ENCODE data around the gene IGFBP6.

Gene IGFBP6, protein sequence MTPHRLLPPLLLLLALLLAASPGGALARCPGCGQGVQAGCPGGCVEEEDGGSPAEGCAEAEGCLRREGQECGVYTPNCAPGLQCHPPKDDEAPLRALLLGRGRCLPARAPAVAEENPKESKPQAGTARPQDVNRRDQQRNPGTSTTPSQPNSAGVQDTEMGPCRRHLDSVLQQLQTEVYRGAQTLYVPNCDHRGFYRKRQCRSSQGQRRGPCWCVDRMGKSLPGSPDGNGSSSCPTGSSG

DNA sequence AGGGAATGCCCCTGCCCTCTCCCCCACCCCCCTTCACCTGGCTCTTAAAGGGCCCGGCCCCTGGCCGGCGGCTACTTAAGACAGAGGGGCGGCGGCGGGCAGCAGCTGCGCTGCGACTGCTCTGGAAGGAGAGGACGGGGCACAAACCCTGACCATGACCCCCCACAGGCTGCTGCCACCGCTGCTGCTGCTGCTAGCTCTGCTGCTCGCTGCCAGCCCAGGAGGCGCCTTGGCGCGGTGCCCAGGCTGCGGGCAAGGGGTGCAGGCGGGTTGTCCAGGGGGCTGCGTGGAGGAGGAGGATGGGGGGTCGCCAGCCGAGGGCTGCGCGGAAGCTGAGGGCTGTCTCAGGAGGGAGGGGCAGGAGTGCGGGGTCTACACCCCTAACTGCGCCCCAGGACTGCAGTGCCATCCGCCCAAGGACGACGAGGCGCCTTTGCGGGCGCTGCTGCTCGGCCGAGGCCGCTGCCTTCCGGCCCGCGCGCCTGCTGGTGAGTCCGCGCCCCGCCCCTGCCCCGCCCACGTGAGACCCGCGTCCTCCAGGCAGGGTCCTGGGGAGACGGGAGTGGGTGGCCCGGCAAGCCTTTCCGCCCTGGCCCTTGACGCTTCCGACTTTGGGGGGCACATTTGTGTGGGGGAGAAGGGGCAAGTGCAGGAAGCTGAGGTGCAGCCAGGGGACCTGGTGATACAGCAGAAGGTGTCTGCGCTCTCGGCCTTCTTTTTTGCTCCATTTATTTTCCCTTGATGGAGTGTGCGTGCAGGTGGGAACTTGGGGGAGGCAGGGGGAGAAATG is at the start of gene IGFBP6:
IGFBP6 (plus strand) TSS at position 104 of the 790 bp plus-strand sequence; CDS start at position 155, 51 bp downstream.
- peak; percentile 66 for DNase-seq

DNA sequence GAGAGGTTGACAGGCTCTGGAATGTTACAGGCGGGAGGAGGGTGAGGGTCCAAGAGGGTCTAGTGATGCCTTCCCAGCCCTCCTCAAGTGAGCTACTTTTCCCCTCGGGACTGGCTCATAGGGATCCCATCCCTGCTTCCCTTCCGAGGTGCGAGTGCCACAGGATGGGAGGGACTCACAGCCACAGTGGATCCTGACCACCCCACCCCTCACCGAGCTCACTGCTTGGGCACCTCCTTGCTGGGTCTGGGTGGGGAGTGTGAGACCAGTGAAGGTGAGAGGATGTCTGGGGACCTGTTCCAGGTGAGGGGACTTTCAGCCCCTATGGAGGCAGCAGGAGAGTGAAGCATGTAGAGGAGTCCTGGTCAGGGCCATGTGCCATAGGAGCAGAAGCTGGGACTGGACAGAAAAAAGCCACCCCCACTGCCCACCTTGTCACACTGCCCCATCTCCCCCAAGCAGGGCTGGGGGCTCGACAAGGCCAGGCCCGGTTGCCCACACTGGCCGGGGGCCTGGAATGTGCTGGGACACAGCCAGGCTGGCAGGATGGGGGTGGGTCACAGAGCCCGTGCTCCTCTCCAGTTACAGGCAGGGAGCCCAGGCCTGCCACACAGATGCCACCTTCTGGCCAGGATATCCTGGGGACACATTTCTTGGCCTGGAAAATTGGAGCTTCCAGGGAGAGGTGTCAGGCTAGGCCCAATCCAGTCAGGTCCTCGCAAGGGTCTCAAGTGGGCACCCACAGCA is 49.3 kb upstream of the IGFBP6 start:
- no peak for DNase-seq

DNA sequence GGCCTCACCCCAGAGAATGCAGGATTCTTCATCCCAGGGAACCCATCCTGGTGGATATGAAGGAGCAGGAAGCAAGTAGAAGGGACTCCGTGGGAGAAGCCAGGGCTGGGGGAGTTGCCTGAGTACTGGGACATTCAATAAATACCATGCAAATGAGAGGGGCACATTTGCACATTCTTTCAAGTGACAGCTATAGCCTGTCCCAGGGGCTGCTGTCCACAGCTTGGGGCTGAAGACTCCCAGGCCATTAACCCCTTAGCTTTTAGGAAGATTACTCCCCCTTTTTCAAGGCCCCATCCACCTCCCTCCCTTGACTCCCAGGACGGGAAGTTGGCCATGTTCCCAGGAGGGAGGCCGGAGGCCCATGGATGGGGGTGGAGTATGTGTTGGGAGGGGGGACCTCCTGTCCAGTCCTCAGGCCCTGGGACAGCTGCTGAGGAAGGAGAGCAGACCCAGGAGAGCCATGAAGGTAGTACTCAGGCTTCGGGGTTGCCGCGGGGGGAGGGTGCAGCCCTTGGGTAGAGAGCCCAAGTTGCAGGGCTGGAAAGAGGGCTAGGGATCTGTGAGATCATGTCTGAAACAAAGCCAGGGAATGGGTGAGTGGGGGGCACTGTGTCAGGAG is 48.6 kb upstream of the IGFBP6 start:
- no peak for DNase-seq

DNA sequence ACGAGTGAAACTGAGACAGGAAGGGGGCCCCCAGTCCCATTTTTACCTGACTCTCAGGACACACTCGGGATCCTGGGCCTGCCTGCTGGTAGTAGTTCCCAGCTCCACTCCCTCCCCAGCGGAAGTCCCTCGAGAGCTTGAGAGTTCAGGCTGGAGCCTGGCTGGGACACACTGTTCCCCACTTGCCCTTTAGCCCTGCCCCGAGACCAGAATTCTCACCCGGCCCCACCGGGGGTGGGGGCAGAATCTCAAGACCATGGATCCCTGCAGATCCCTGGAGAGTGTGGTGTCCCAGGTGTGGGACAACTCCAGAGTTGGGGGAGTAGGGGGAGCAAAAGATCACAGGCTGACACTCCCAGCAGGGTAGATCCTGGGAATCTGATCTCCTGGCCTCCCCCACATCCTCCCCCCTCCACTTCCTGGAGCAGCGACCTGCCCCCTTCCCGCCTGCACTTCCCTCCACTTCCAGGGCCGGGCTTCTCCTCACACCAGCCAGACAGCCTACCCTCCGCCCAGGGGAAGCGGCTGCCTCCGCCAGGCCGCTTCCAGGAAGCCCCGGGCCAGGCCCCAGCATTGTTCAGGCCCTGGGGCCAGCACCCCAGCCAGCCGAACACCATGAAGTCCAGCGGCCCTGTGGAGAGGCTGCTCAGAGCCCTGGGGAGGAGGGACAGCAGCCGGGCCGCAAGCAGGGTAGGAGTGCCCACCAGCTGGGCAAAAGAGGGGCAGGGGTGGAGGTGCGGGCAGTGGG is 47.7 kb upstream of the IGFBP6 start, which contains the start of gene TNS2:
TNS2 (plus strand) TSS at position 495 of the 748 bp plus-strand sequence; CDS start at position 616, 121 bp downstream.
- DNase-seq, result no peak

DNA sequence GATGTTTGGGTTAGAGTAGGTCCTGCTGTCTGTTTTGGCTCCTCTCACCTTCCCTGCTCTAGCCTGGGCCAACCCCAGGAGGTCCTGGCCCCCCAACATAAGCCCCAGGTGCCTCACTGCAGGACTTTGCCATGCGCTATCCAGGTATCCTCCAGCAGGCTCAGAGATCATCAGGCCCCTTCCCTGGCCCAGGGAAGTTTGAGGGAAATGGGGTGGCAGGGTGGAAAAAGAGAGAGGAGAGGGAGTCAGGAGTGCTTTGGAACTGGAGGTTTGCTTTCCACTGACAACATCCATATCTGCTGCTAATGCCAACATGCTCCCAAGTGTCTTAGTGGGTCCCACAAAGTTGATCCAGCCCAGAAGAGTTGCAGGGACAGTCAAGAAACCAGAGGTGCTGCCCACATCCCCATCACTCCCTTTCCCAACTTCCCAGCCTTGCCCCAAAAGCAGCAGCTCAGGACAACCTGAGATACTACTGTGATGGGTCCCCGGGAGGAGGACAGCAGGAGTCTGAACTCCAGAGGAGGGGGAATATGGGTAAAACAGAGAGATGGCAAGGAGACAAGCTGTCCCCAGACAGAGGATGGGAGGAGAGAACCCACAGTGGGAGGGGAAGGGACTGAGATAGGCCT is 46.9 kb upstream of the IGFBP6 start:
- no peak for DNase-seq

DNA sequence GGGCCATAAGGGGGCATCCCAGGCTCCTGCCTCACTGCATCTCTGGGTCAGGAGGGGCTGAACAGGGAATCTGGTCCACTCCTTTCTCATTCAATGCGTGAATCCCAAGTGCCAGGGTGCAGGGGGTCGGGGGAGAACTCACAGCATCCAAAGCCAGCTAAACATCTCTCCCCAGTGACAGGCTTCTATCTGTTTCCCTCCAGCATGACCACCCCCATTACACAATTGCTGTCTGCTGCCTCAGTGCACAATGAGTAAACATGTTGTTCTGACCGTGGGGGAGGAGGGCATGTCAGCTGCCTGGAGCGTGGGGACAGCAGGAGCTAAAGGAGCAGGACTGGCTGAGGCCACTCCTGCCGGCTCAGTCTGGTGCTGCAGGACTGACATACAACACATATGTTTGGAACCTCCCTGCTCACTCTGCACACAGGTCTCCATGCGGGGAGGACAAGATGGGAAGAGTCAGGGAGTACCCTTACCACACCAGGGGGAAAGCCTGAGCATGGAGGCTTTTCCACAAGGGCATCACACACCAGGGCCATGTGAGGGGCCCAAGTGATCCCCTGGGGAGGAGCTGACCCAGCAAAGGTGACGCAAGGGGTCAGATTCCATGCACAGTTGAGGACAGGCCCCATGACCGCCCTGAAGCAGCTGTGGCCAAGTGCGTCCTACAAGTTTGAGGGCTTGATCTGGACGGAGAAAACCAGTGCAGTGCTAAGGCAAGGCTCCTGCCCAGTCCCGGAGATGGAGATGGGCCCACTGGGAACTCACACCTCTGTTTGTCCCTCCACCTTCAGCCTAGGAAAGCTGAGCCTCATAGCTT is 46.2 kb upstream of the IGFBP6 start:
- DNase-seq, result no peak

DNA sequence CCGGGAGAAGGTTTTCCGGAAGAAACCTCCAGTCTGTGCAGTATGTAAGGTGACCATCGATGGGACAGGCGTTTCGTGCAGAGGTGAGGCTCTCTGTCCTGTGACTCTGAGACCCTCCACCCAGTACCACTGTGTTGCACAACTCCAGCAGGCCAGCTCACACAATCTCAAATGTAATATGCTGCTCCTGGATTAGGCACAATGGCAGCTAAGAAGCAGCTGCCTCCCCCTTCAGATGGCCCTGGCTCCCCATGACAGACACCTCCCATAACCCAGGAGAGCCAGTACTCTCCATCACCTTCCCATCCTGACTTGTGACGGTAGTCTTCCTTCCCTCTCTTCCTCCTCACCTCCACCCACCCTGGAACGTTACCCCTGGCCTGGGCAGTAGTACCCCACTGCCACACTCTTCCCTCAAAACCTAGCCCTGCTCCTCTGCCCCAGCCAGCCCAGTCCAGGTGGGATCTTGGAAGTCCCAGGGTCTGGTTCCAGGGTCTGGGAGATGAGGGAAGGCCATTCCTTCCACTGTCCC is 45.5 kb upstream of the IGFBP6 start:
- DNase-seq, result no peak

DNA sequence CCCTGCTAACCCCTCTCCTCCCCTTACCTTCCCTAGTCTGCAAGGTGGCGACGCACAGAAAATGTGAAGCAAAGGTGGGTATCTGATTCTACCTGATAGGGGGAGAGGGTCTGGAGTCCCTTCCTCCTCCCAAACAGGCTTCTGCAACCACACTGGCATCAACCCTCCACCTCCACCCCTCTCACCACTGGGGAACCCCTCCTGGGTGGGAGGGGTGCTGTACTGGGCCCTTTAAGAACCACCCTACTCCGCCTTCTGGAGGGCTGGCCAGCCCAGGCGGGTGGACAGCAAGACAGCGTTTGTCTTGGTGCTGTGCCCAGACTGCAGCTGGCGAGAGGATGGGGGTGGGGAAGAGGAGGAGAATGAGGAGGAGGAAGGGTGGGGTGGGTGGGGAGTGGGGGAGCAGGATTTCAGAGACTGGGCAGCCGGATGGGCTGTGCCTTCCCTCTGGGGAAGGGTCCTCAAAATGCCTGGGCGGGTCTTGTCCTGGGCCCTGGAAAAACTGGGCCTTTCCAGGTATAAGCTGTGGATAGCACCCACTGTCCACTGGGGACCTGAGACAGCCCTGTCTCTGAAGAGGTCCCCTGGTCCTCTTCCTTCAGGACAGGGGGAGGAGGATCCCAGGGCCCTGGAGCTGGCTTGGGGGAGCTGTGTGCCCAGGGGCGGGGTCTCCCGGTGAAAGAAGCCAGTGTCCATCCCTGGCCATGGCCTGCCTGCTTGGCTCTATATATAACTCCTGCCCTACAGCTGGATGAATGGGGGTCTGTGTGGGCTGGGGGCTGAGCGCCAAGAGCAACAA is 44.8 kb upstream of the IGFBP6 start:
- DNase-seq, result no peak

DNA sequence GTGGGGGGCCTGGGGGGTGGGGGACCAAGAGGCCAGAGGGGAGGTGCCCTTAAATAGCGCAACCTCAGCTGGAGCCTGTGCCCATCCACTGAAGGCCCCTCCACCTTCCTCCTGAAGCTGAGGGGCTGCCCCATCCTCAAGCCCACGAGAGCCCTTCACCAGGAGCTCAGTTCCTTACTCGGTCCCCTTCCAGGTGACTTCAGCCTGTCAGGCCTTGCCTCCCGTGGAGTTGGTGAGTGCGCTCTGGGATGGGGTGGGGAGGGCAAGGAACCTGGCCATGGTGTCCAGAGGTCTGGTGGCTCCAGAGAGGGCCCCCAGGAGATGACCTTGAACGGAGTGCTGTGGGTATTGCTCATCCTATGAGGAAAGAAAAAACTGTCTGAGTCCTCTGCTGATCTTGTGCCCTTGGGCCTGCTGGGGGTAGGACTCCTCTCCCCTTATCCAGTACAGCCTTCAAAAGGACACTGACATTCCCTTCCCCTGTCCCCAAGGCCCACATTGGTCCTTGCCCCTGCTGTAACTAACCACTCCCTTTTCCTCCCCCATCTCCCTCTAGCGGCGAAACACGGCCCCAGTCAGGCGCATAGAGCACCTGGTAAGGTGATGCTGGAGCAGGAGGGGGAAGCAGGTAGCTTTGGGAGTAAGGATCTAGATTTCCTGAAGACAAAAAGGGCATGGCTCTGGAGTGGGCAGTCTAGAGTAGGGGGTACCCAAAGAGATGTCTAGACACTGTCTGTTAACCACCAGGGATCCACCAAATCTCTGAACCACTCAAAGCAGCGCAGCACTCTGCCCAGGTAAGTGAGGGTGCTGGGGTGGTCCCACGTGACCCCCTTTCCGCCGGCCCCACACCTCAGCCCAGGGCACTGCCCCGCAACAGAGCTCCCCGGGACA is 44.0 kb upstream of the IGFBP6 start:
- DNase-seq, result peak; percentile 54

DNA sequence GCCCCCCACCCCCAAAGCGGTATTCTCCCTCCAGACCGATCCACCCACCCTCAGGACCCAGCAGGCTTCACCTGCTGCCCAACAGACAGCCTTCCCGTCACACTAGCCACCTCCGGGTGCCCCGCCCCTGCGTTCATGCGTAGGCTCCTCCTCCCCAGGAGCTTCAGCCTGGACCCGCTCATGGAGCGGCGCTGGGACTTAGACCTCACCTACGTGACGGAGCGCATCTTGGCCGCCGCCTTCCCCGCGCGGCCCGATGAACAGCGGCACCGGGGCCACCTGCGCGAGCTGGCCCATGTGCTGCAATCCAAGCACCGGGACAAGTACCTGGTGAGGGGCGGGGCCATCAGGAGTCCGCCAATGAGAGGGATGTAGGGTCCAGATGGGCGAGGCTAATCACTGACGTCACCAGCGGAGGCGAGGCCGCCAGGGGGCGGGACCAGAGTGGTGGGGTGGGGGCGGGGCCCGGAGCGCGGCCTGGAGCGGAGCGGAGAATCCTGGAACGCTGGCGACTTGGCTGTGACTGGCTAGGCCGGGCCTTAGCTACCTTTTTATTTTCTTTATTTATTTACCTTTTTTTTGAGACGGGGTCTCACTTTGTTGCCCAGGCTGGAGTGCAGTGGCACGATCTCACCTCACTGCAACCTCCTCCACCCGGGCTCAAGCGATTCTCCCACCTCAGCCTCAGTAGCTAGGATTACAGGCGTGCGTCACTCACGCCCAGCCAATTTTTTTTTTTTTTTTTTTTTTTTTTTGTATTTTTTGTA is 43.2 kb upstream of the IGFBP6 start:
- peak; percentile 94 for DNase-seq

DNA sequence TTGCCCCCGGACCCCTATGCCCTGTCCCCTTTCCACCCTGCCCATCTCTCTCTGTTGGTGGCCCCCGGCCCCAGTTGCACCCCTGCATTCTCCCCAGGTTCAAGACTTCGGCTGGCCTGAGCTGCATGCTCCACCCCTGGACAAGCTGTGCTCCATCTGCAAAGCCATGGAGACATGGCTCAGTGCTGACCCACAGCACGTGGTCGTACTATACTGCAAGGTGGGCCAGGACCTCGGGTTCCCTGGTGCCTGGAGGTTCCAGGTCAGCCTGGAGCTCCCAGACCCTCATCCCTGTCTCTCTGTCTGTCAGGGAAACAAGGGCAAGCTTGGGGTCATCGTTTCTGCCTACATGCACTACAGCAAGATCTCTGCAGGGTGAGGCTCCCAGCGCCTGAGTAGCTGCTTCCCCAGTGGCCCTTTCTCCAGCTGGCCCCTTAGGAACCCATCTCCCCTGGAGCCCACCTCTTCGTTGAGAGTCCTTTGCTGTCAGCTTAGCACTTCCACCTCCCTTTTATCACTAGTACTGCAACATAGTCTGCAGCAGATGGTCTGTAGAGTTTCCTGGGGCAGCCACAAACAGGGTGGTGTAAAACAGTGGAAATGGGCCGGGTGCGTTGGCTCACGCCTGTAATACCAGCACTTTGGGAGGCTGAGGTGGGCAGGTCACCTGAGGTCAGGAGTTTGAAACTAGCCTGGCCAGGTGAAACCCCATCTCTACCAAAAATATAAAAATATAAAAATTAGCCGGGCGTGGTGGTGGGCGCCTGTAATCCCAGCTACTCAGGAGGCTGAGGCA is 41.8 kb upstream of the IGFBP6 start:
- DNase-seq, result no peak

DNA sequence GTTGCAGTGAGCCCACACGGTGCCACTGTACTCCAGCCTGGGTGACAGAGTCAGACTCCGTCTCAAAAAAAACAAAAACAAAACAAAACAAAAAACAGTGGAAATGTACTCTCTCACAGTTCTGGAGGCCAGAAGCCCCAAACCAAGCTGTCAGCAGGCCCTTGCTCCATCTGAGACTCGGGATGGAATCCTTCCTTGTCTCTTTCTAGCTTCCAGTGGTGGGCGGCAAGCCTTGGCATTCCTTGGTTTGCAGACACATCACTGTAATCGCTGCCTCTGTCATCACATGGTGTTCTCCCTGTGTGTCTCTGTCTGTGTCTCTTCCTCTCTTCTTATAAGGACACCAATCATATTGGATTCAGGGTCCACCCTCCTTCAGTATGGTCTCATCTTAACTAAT is 41.2 kb upstream of the IGFBP6 start:
- DNase-seq, result no peak

DNA sequence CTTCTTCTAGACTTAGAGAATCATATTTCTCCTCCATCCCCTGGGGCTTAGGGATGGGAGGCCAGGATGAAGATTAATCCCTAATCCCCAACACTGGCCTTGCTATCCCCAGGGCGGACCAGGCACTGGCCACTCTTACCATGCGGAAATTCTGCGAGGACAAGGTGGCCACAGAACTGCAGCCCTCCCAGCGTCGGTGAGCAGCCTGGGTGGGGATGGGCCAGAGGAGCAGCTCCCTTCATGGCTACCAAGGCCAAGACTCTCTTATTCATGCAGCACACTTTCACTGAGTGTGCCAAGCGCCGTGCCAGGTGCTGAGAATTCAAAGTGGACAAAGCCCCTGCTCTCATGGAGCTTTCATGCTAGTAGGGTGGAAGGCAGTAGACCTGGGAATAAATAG is 40.6 kb upstream of the IGFBP6 start:
- DNase-seq, result no peak

DNA sequence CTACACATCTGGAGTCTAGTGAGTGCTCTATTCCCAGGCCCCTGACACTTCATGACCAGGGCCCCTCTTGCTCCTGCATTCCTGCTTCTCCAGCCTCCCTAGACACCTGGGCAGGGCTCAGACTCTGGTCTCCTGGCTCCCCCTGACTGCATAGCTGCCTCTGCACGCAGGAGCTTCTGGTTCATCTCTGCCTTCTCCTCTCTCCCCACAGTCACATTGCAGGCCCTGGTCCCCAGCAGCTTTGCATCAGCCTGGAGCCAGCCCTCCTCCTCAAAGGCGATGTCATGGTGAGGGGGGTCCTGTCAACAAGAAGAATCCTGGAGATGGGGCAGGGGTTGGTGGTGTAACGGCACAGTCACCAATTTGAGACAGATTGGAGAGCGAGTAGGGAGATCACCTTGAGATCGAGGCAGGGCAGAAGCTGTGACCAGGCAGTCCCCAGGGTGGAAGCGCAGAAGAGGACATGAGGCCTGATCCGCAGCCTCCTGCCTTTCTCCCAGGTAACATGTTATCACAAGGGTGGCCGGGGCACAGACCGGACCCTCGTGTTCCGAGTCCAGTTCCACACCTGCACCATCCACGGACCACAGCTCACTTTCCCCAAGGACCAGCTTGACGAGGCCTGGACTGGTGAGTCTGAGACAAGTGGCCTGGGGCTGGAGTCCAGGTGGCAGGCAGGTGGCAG is 39.5 kb upstream of the IGFBP6 start:
- DNase-seq, result no peak

DNA sequence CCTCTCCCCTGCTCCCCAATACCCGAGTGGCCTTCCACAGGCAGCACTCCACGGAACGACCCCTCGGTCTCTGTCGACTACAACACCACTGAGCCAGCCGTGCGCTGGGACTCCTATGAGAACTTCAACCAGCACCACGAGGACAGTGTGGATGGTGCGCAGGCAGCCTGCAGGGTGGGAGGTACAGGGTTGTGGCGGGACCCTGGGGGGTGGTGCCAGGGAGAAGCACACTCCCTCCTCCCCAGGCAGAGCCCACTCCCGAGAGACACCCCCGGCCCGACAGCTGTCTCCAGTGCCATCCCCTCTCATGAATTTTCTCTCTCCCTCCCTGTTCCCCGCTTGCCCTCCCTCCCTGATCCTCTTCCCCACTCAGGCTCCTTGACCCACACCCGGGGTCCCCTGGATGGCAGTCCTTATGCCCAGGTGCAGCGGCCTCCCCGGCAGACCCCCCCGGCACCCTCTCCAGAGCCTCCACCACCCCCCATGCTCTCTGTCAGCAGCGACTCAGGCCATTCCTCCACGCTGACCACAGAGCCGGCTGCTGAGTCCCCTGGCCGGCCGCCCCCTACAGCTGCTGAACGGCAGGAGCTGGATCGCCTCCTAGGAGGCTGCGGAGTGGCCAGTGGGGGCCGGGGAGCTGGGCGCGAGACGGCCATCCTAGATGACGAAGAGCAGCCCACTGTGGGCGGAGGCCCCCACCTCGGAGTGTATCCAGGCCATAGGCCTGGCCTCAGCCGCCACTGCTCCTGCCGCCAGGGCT is 38.6 kb upstream of the IGFBP6 start:
- DNase-seq, result no peak
